HG02678 (cell line): ENCODE measurements around the gene COG7.
A peak's percentile ranks its signal among the peaks of the same experiment; 100 is the strongest.
"Not testable (repeated sequence)": the region's sequence is repeated elsewhere in the genome, so short reads cannot be mapped to it uniquely, and the experiment has no call there.

Source experiments
- ATAC-seq: cut with Tn5 transposase; IDR thresholded peaks from one replicate; pipeline ENCODE4 v1.9.1; 2021; ENCODE audit warnings: mild to moderate bottlenecking, moderate library complexity; ENCODE audit not compliant: unreplicated experiment

Gene COG7

DNA sequence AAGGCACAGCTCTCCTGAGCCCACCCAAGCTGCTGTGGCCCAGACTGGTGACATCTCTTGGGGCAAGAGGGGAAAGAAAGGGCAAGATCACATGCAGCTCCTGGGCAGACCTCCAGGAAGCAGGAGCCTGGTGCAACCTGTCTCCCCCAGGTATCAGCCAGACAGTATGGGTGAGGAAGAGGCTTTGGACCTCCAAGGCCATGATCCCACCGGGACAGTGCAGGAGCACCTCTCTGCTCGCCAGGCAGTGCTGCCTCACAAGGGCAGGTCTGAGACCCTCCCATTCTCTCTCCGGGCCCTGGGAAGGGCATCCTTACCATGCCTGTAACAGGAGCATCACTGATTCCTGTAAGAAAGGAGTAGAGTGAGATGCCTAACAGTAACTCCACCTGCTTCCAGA lies 25.6 kb upstream of the COG7 start:
- no peak for ATAC-seq

DNA sequence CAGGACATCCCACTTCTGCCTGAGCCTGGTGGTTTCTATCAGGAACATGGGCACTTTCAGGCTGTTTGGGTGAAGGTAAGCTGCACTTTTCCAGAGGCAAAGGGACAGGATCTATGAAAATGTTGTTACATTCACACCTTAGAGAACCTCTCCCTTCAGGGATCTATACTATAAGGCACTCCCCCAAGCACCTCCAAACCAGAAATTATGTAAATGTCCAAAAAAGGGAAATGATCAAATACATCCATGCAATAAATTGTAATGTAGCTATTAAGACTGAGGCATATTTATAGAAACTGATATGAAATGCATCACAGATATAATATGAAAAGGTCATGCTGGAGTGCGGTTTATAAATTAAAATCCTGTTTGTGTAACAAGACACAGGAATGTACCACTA lies 23.3 kb upstream of the COG7 start:
- ATAC-seq, result no peak

GRCh38 chr16:23469814-23470213 lies 16.8 kb upstream of the COG7 start:
- no peak for ATAC-seq

DNA sequence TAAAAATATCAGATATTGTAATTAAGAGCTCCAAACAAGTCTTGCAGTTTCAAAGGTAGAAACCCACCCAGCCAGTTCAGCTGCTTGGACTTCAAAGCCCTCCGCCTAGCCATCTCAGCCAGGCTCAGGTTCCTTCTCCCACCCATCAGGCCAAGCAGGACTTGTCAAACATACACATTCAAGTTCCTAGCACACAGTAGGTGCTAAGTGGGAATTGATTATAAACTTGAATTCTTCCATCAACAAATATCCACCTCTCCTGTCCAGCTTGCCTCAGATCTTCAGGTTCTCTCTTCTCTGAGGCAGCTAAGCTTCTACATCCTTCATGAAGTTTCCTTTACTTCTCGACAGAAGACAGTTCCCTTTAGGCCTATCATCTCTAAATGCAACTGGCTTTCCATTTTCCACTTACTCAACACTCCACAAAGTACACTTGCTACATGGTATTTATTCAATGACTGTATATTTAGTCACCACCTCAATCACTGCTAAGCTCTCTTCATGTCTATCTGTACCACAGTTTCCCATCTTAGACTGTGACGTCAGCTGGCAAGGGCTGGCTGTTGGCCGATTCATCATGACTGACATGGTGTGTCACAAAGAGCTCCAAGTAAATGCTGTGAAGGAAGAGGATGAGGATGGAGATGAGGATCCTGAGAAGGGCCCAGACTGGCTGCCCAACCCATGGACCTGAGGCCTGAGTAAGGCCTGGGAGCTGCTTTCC lies 13.3 kb upstream of the COG7 start:
- no peak for ATAC-seq

GRCh38 chr16:23465179-23465578 lies 12.2 kb upstream of the COG7 start:
- no peak for ATAC-seq

- no peak for ATAC-seq
Observed at GRCh38 chr16:23464196-23464595, 11.2 kb upstream of the COG7 start.

DNA sequence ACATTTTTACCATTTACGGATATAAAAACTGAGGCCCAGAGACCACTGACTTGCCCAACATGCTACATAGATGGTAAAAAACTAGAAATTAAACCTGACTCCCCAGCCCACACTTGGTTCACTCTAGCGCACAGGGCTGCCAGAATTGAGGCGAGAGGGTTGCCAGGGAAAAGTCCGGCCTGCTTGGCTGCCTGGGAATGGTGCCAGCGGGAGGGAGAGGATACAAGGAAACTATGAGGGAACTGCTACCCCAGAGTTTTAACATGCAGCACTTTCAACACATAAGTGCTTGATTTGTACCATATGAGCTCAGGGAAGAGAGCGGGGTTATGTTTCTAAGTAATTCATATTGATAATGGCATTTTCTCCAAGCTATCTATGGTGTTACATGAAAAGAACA lies 10.0 kb upstream of the COG7 start:
- ATAC-seq, result not testable (repeated sequence)

GRCh38 chr16:23453338-23454052 lies 506 bp upstream of the COG7 start:
- peak; percentile 22 for ATAC-seq

DNA sequence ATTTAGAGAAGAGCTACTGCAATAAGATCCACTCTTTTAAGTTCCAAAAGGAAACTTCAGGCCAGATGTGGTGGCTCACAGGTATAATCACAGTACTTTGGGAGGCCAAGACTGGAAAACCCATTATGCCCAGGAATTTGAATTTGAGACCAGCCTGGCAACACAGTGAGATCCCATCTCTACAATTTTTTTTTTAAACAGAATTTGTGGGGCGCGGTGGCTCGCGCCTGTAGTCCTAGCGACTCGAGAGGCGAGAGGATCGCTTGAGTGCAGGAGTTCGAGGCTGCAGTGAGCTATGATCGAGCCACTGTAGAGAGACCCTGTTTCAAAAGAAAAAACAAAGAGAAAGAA lies 793 bp downstream of the COG7 start:
- no peak for ATAC-seq

DNA sequence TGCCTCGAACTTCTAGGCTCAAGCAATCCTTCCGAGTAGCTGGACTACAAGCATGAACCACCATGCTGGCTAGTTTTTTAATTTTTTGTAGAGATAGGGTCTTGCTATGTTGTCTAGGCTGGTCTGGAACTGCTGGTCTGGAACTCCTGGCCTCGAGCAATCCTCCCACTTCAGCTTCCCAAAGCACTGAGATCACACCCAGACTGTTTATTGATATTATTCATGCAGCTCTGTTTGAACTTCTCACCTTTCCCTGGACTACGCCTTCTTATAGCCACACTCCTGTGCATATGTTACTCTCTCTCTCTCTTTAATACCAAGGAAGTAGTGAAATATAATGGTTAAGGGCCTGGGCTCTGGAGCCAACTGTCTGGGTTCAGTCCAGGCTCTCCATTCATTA lies 4.6 kb downstream of the COG7 start:
- ATAC-seq, result no peak

DNA sequence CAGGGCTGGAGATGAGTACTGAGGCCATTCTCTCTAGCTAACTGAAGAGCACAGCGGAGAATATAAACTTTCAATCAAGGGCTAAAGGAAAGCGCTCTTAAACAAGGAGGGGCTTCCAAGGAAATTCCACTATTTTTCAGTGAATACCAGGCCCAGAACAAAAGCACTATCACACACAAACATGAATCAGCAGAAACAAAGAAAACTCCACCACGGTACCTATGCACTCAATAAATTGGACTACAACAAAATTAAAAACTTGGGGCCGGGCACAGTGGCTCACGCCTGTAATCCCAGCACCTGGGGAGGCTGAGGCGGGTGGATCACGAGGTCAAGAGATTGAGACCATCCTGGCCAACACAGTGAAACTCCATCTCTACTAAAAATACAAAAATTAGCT lies 15.4 kb downstream of the COG7 start:
- not testable (repeated sequence) for ATAC-seq

GRCh38 chr16:23436951-23437350 lies 16.0 kb downstream of the COG7 start:
- no peak for ATAC-seq

DNA sequence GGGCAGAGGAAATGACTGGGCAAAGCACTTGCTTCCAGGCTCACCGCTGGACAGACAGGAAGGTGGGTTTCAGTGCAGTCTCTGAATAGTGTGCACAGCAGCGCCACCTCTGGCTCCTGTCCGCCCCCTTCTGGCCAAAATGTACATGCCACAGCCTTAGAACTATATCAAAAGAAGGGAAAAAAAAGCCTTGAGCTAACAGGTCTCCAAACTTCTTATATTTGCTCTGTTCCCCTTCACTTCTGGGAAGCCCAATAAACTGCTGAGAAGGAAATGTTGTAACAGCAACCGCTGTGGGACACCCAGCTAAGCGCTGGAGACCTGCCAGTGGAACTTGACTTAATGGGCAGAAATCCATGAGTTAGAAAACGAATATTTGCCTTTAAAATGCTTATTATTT lies 17.5 kb downstream of the COG7 start:
- no peak for ATAC-seq

DNA sequence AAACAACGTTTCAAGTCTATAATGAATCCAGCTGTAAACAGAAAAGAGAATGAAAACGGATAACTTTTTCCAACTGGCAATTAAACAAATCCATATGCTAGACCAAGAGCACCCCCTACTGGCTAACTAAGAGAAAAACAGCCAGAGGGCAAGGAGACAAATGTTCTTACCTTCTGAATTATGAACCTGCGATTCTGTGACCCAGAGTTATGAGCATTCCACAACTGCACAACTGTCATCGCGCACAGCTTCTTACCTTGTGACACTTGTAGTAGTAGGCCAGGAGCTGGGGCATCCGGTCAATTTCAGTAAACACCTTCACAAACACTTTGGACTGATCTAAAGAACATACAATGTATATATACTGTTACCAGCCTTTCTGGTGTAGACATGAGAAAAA lies 18.6 kb downstream of the COG7 start:
- ATAC-seq, result no peak

- ATAC-seq, result no peak
Observed at GRCh38 chr16:23433261-23433920, 19.6 kb downstream of the COG7 start.

GRCh38 chr16:23432176-23433128 lies 20.5 kb downstream of the COG7 start:
- no peak for ATAC-seq

GRCh38 chr16:23428351-23428750 lies 24.6 kb downstream of the COG7 start:
- ATAC-seq, result no peak

DNA sequence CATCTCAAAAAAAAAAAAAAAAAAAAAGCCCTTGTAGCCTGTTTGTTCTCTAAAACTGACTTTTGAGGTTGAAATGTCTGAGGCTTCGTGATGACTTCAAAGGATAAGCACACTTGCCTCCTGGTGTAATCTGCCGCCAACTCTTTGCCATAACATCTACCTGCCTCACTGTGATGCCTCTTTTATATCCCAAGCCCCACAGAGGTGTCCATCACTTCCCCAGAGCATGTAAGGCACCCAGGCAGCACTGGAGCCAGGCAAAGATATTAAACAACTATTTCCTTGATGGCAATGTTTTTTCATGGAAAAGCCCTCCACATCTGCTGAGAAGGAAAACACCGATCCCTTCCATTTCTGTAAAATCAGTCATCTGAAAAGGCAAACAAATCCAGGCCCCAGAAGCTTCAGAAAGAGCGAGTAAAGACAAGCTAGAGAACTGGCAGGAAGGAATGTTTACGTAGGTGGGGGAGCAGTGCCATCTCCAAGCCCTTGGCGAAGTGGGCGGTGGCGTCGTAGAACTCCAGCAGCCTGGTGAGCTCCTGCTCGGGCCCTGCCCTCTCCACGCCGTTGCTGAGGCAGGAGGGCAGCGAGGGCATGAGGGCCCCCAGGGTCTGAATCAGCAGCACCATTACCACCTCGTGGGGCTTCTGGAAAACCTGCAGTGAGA lies 28.6 kb downstream of the COG7 start:
- ATAC-seq, result no peak

- ATAC-seq, result no peak
Observed at GRCh38 chr16:23423496-23424049, 29.4 kb downstream of the COG7 start.

- no peak for ATAC-seq
Observed at GRCh38 chr16:23420011-23420410, 33.0 kb downstream of the COG7 start.
